GM13977 (cell line): Measurements from ENCODE around the gene COL8A2.

ENCODE experiments used
- DNase-seq: peaks from one replicate; pipeline ENCODE4 v3.0.0; 2012; ENCODE audit warnings: low spot score
- in situ Hi-C: fragments of 300-500 bp; cut with MboI; formaldehyde crosslinking; loops from one replicate; pipeline ENCODE4 v1.12.0; 2022; ENCODE audit warnings: low sequenced_read_pairs, low pct_unique_long_range_greater_than_20kb, mixed read lengths, inconsistent platforms; ENCODE audit not compliant: unreplicated experiment
- TF ChIP-seq, protein P1 (sequence below): IDR thresholded peaks from 2 replicates; pipeline ENCODE4 v1.5.1; 2012; ENCODE audit warnings: mild to moderate bottlenecking, control low read depth; ENCODE audit not compliant: insufficient read depth; ENCODE audit errors: extremely low read depth, missing control alignments

COL8A2 gene

DNA sequence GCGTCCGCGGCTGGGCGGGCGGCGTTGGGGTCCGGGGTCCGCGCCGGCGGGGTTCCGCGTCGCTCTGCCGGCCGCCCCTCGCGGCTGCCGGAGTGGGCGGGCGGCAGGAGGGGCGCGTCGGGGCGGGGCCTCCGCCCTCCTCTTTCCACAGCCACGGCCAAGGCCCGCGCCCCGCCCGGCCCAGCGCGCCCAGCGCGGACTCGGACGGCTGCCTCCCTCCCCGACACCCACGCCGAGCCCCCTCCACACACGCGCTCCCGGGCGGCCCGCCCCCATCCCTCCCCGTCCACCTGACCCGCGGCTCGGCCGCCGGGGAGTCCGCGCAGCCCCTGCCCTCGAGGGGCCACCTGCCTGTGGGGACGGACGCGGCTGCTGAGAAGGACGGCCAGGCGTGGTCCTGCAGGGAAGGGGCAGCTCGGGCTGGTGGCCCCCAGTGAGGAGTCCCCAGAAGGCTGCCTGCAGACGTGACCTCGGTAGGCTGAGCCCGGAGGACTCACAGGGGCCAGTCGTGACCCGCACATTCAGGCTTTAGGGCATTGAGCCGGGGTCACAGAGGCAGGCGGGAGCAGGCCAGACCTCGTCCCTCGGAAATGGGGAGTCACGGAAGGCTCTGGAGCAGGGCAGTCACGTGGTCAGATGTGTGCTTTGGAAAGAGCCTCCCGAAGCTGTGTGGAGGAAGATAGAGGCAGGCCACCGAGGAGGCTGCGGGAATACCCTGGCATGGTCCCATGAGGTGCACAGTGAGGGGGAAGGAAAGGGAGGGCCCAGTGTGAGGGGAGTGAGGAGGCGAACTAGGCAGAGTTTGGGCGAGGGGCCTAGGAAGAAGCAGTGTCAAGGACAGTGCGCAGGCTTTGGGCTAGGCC is at the start of gene COL8A2:
Gene COL8A2 (minus strand): TSS at position 94 of the 863 bp plus-strand sequence. CDS start 24,980 bp downstream, outside the sequence.
- DNase-seq: no peak
- in situ Hi-C loops: loop anchor here (25.0 kb wide), 1 partner anchor 287 kb away; no protein-coding TSS in a partner anchor
- TF ChIP-seq, protein P1, sequence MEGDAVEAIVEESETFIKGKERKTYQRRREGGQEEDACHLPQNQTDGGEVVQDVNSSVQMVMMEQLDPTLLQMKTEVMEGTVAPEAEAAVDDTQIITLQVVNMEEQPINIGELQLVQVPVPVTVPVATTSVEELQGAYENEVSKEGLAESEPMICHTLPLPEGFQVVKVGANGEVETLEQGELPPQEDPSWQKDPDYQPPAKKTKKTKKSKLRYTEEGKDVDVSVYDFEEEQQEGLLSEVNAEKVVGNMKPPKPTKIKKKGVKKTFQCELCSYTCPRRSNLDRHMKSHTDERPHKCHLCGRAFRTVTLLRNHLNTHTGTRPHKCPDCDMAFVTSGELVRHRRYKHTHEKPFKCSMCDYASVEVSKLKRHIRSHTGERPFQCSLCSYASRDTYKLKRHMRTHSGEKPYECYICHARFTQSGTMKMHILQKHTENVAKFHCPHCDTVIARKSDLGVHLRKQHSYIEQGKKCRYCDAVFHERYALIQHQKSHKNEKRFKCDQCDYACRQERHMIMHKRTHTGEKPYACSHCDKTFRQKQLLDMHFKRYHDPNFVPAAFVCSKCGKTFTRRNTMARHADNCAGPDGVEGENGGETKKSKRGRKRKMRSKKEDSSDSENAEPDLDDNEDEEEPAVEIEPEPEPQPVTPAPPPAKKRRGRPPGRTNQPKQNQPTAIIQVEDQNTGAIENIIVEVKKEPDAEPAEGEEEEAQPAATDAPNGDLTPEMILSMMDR: no peak

- in situ Hi-C loops: no loop called here
- TF ChIP-seq, protein P1: no peak
- no peak for DNase-seq
Observed at GRCh38 chr1:36174713-36175112, 49.7 kb upstream of the COL8A2 start.

GRCh38 chr1:36172983-36173382 is 48.0 kb upstream of the COL8A2 start:
- TF ChIP-seq, protein P1: no peak
- no peak for DNase-seq
- in situ Hi-C loops: no loop called here

GRCh38 chr1:36172017-36172747 is 47.2 kb upstream of the COL8A2 start:
- DNase-seq: no peak
- in situ Hi-C loops: no loop called here
- TF ChIP-seq, protein P1: no peak

- TF ChIP-seq, protein P1: no peak
- in situ Hi-C loops: no loop called here
- DNase-seq: no peak
Observed at GRCh38 chr1:36170643-36171412, 45.8 kb upstream of the COL8A2 start.

DNA sequence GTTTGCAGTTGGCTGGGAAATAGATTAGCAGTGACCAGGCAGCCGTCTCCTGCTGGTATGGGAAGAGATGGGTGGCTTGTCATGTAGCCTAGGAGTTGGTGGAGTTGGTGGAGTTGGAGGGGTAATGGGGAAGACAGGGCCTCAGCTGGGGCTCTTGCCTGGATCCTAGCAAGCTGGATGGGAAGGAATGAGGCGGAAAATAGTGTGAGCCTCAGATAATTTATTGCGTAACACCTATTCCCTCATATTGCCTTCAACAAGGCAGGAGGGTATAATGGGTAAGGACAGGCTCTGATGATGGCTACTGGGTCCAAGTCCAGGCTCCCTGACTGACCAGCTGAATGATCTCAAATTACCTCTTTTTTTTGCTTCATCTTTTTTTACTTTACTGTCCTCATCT is 43.5 kb upstream of the COL8A2 start:
- in situ Hi-C loops: no loop called here
- DNase-seq: no peak
- TF ChIP-seq, protein P1: no peak
